Measurements from ENCODE around the gene BMPR2.
"Not testable (repeated sequence)": the region's sequence is repeated elsewhere in the genome, so short reads cannot be mapped to it uniquely, and the experiment has no call there.

Gene BMPR2

GRCh38 chr2:202455114-202455513 is 79.0 kb downstream of the BMPR2 start:
- no peak for DNase-seq

GRCh38 chr2:202460119-202460518 is 84.0 kb downstream of the BMPR2 start:
- DNase-seq: no peak

- no peak for DNase-seq
Measured at GRCh38 chr2:202479090-202479489, 103.0 kb downstream of the BMPR2 start.

- no peak for DNase-seq
Measured at GRCh38 chr2:202479610-202480009, 103.5 kb downstream of the BMPR2 start.

GRCh38 chr2:202486351-202486750 is 110.2 kb downstream of the BMPR2 start:
- no peak for DNase-seq

- no peak for DNase-seq
Measured at GRCh38 chr2:202488671-202489070, 112.5 kb downstream of the BMPR2 start.

GRCh38 chr2:202490479-202490878 is 114.4 kb downstream of the BMPR2 start:
- DNase-seq: no peak

- DNase-seq: no peak
Measured at GRCh38 chr2:202491514-202491913, 115.4 kb downstream of the BMPR2 start.

- peak; percentile 21 for DNase-seq
Measured at GRCh38 chr2:202494300-202495229, 118.4 kb downstream of the BMPR2 start.

- no peak for DNase-seq
Measured at GRCh38 chr2:202495230-202495604, 119.1 kb downstream of the BMPR2 start.

- not testable (repeated sequence) for DNase-seq
Measured at GRCh38 chr2:202496835-202497472, 120.8 kb downstream of the BMPR2 start.

- not testable (repeated sequence) for DNase-seq
Measured at GRCh38 chr2:202497473-202497866, 121.3 kb downstream of the BMPR2 start.

- DNase-seq: not testable (repeated sequence)
Measured at GRCh38 chr2:202499841-202500240, 123.7 kb downstream of the BMPR2 start.

GRCh38 chr2:202503276-202503675 is 127.1 kb downstream of the BMPR2 start:
- not testable (repeated sequence) for DNase-seq

- no peak for DNase-seq
Measured at GRCh38 chr2:202508686-202509085, 132.6 kb downstream of the BMPR2 start.

GRCh38 chr2:202510911-202511310 is 134.8 kb downstream of the BMPR2 start:
- DNase-seq: no peak

- DNase-seq: no peak
Measured at GRCh38 chr2:202512176-202512575, 136.0 kb downstream of the BMPR2 start.

- no peak for DNase-seq
Measured at GRCh38 chr2:202514732-202515131, 138.6 kb downstream of the BMPR2 start.

- no peak for DNase-seq
Measured at GRCh38 chr2:202519453-202519852, 143.3 kb downstream of the BMPR2 start.

GRCh38 chr2:202521470-202521869 is 145.3 kb downstream of the BMPR2 start:
- DNase-seq: no peak

- DNase-seq: no peak
Measured at GRCh38 chr2:202529389-202529788, 153.3 kb downstream of the BMPR2 start.

GRCh38 chr2:202530038-202530437 is 153.9 kb downstream of the BMPR2 start:
- DNase-seq: no peak

GRCh38 chr2:202535290-202535689 is 159.2 kb downstream of the BMPR2 start:
- DNase-seq: not testable (repeated sequence)

GRCh38 chr2:202541137-202541536 is 165.0 kb downstream of the BMPR2 start:
- no peak for DNase-seq

Measured in retina (tissue), 1 donor.